GM18519 (cell line): ENCODE measurements around the gene RABGAP1L.
"Not testable (repeated sequence)": the region's sequence is repeated elsewhere in the genome, so short reads cannot be mapped to it uniquely, and the experiment has no call there.

Experiments
- ATAC-seq: cut with Tn5 transposase; IDR thresholded peaks from one replicate; pipeline ENCODE4 v1.9.1; 2021; ENCODE audit warnings: mild to moderate bottlenecking, moderate library complexity; ENCODE audit not compliant: unreplicated experiment, low FRiP score

The RABGAP1L gene

GRCh38 chr1:174693085-174693484 is 533.8 kb downstream of the RABGAP1L start:
- ATAC-seq, result no peak

DNA sequence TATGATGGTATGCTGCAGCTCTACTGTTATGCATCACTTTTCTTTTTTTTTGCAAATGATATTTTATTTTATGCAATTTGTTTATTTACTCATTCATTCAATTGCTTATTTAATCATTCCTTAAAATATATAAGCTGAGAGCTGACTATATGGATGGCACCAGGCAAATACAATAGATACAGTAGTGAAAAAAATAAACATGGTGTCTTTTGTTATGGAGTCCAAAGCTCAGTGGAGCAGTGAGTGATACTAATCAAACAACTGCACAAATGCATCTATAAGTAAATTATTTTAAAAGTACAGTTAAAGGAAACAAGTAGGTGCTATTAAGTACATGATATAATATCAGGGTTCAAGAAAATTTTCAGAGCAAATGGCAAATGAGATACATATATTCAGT is 534.2 kb downstream of the RABGAP1L start:
- not testable (repeated sequence) for ATAC-seq

DNA sequence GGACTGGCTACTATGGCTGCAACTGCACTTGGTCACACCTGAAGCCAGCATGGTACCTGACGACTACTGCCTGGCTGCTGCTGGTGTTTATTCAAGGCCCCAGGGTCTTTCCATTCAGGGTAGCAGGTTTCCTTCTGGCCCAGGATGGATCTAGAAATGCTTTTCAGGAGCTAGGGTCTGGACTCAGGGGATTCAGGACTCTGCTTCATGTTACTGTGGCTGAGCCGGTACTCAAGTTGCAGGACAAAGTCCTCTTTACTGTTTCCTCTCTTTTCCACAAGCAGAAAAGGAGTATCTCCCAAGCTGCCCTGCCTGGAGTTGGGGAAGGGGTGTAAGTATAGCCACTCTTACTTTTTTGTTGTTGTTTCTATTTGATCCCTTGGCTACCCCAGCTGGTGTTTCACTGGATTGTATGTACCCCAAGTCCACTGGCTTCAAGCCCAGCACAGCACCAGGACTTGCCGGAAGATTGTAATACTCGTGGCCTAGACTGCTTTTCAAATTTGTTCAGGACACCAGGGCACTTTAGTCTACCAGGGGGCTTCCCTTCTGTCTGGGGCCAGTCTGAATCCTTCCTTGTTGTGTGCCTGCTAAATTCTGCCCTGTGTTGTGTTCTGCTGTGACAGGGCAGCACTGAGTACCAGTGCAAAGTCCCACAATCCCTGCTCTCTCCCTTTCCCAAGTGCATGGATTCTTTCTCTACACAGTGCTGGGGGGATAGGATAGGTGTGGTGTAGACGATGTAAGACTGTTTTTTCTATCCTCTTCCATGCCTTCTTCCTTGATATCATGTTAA is 536.9 kb downstream of the RABGAP1L start:
- no peak for ATAC-seq

GRCh38 chr1:174700314-174700713 is 541.0 kb downstream of the RABGAP1L start:
- ATAC-seq, result no peak

DNA sequence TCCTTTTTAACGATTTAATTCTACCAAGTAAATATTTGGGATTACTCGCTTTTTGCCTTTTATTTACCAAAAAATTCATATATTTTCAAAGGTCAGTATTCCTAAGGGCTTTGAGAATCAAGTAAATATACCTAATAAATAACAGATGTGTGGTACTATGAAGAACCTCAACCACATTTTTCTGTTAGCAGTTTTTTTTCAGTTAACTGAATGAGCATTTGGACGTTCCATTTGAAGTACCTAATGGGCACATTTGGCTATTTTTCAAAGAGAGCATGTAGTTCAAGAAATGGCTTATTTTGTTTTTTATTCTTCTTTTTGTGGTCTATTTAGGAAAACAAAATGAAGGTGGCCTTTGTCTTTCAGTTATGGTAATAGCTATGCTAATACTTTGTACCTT is 541.5 kb downstream of the RABGAP1L start:
- no peak for ATAC-seq

DNA sequence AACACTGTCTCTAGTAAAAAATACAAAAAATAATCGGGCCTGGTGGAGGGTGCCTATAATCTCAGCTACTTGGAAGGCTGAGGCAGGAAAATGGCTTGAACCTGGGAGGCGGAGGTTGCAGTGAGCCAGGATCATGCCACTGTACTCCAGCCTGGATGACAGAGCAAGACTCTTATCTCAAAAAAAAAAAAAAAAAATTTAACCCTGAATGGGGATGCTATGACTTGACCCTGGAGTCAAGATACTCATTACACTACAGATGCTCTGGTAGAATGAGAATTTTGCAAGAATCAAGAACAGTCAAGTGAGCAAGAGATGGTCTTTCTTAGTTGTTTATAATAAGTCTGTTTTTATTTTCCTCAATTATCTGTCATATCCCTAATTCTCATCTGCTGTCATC is 542.2 kb downstream of the RABGAP1L start:
- no peak for ATAC-seq

- no peak for ATAC-seq
Measured at GRCh38 chr1:174702011-174702410, 542.7 kb downstream of the RABGAP1L start.

- ATAC-seq, result no peak
Measured at GRCh38 chr1:174703309-174703708, 544.0 kb downstream of the RABGAP1L start.

DNA sequence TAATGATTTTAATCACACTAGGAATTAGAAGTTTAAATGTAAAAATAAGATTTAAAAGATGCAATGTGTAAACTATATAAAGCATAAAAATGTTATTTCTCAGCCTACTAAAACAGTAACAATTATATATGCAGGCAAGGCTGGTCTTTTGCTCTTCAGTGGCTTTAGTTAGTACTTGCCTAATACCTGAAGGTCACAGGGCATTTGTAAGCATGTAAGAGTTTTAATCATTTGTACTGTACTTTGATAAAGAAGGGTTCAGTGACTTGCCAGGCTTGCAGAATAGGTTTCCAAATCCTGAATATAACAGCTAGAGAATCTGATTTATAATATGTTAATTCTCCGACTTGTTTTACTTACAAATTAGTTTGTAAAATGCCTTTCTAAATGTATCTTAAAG is 545.0 kb downstream of the RABGAP1L start:
- ATAC-seq, result no peak

DNA sequence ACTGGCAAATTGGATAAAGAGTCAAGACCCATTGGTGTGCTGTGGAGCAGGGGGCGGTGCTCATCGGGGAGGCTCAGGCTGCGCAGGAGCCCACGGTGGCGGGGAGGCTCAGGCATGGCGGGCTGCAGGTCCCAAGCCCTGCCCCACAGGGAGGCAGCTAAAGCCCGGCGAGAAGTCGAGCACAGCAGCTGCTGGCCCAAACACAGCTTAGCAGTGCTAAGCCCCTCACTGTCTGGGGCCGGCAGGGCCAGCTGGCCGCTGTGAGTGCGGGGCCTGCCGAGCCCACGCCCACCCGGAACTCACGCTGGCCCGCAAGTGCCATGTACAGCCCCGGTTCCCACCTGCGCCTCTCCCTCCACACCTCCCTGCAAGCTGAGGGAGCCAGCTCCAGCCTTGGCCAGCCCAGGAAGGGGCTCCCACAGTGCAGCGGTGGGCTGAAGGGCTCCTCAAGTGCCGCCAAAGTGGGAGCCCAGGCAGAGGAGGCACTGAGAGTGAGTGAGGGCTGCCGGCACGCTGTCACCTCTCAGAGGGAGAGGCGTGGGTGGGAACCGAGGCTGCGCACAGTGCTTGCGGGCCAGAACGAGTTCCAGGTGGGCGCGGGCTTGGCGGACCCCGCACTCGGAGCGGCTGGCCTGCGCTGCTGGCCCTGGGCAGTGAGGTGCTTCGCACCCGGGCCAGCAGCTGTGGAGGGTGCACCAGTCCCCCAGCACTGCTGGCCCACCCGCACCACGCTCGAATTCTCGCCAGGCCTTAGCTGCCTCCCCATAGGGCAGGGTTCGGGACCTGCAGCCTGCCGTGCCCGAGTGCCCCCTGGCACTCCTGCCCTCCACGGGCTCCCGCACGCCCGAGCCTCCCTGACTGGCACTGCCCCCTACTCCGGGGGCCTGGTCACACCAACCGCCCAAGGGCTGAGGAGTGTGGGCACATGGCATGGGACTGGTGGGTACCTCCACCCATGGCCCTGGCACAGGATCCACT is 551.8 kb downstream of the RABGAP1L start:
- ATAC-seq, result no peak

DNA sequence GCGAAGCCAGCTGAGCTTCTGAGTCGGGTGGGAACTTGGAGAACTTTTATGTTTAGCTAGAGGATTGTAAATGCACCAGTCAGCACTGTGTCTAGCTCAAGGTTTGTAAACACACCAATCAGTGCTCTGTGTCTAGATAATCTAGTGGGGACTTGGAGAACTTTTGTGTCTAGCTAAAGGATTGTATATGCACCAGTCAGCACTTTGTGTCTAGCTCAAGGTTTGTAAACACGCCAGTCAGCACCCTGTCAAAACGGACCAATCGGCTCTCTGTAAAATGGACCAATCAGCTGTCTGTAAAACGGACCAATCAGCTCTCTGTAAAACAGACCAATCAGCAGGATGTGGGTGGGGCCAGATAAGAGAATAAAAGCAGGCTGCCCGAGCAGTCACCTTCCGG is 552.5 kb downstream of the RABGAP1L start:
- not testable (repeated sequence) for ATAC-seq

GRCh38 chr1:174712541-174712940 is 553.2 kb downstream of the RABGAP1L start:
- no peak for ATAC-seq

DNA sequence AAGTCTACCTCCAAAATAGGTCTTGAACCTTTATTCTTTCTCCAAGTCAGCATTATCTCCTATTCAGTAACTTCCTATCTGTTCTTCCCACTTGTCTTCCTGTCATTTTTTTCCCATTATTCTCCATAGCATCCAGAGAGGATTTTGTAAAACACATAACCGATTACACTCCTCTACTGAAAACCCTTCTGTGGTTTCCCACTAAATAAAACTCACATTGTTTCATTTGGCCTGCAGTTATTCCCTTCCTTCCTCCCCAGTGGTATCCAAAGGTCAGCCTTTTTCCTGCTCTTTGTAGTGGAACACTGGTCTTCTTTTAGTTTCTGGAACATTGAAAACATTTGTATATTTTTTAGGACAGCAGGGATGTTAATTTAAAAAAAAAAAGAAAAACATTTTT is 554.5 kb downstream of the RABGAP1L start:
- ATAC-seq, result no peak

GRCh38 chr1:174719194-174719593 is 559.9 kb downstream of the RABGAP1L start:
- ATAC-seq, result no peak

- no peak for ATAC-seq
Measured at GRCh38 chr1:174720618-174721017, 561.3 kb downstream of the RABGAP1L start.

- ATAC-seq, result no peak
Measured at GRCh38 chr1:174721246-174721645, 561.9 kb downstream of the RABGAP1L start.

GRCh38 chr1:174723816-174724215 is 564.5 kb downstream of the RABGAP1L start:
- no peak for ATAC-seq

DNA sequence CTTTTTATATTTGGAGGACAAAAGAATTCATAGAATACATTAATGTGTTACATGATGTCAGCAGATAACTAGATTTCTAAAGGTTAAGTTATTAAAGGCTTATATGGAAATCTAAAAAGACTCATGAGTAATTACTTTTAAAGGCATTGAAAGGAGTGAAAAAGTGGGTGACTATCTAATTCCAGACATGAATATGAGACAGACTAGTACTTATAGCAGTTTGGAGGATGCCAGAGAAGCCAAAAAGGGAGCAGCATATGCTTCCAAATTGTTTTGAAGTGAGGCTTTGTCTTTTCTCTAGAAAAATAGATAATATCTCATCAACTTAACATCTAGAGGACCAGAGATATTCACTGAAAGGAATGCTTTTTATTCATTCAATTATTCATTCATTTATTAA is 564.9 kb downstream of the RABGAP1L start:
- no peak for ATAC-seq

DNA sequence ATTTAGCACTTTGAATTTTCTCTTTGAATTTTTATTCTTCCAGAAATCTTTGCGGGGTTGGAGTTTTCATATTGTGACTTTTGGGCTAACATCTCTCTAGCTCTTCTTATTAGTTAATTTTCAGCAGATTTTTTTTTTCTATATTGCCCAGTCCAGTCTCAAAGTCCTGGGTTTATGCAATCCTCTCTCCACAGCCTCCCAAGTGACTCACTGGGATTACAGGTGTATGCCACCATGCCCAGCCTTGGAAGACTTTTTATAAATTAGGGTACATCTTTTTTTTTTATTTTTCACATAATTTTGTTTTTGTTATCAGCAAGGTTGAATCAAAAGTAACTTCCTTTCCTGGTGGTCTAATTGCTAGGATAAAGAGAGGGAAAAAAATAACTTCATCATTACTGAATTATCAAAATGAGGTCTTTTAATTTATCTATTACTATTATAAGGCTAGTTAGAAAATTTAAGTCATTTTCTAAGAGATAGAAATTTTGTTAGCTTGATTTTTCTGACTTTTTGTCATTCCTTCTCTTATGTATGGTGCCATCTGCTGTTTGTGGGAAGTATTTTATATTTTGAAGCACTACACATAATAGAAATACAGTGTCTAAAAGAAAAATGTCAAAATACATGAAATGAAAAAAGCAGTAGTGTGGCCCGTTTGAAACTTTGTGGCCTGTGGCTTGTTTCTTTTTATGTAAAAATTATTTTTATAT is 567.0 kb downstream of the RABGAP1L start:
- no peak for ATAC-seq

DNA sequence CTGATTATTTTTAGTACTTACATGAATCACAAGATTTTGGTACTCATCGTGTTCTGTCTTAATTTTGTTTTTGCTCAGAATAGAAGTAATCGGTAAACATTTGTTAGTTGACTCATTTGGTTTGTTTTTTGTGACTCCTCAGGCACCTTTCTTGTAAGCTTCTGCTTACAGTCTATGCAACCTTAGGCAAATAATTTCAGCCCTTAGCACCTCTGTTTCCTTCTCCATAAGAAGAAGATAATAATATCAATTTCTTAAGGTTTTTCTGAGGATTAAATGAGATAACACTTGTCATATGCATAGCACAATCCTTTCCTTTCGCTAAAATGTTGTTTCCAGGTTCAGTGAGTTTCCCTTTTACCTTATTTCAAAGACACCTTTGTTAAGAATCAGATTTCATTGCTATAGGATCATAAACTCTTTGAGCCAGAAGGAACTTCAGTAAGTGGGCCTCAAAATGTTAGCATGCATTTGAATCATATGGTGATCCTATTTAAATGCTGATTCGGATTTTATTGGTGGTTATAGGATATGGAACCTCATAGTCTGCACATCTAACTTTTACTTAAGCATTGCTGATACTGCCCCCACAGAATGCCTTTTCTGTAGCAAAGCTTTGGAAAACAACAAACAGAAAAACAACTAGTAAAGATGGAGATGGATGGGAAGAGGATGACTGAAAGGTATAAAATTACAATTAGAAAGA is 567.7 kb downstream of the RABGAP1L start:
- ATAC-seq, result no peak
